IMR-90 (cell line): ENCODE measurements around the gene FAU.

Experiments
- CEBPB ChIP-seq: IDR thresholded peaks from 2 replicates; pipeline ENCODE4 v1.6.1; 2012; ENCODE audit warnings: low read depth, low read length, improper control_type of control experiment
- MAZ ChIP-seq: IDR thresholded peaks from 2 replicates; pipeline ENCODE4 v1.6.1; 2012; ENCODE audit warnings: low read depth, mild to moderate bottlenecking, low read length, improper control_type of control experiment, moderate library complexity, borderline replicate concordance
- NFE2L2 ChIP-seq: fragments of 150-350 bp; IDR thresholded peaks from 2 replicates; pipeline ENCODE4 v1.6.1; 2016; ENCODE audit warnings: low read depth, mild to moderate bottlenecking, low read length
- POLR2A ChIP-seq: IDR thresholded peaks from 2 replicates; pipeline ENCODE4 v1.6.1; 2012; ENCODE audit warnings: mild to moderate bottlenecking, low read depth, low read length
- RAD21 ChIP-seq: IDR thresholded peaks from 2 replicates; pipeline ENCODE4 v1.6.1; 2012; ENCODE audit warnings: low read length, improper control_type of control experiment
- RCOR1 ChIP-seq: IDR thresholded peaks from 2 replicates; pipeline ENCODE4 v1.6.1; 2012; ENCODE audit warnings: mild to moderate bottlenecking, low read length, improper control_type of control experiment; ENCODE audit not compliant: insufficient replicate concordance
- RFX5 ChIP-seq: IDR thresholded peaks from 2 replicates; pipeline ENCODE4 v1.8.0; 2012; ENCODE audit warnings: low read depth, mild to moderate bottlenecking, low read length, moderate library complexity
- SMC3 ChIP-seq: fragments of 150-350 bp; IDR thresholded peaks from 2 replicates; pipeline ENCODE4 v1.6.1; 2016; ENCODE audit warnings: low read depth, mild to moderate bottlenecking, antibody characterized with exemption, low read length, moderate library complexity
- TF ChIP-seq, protein P1 (sequence below): conservative IDR thresholded peaks from 2 replicates; pipeline ENCODE4 v1.5.1; 2012; ENCODE audit warnings: mild to moderate bottlenecking, low read depth, low read length, improper control_type of control experiment
- TF ChIP-seq, protein P2 (sequence below): fragments of 150-350 bp; IDR thresholded peaks from 2 replicates; pipeline ENCODE4 v1.6.1; 2017; ENCODE audit warnings: mild to moderate bottlenecking, antibody characterized with exemption, low read length, low read depth
- TF ChIP-seq, protein P3 (sequence below): fragments of 150-350 bp; IDR thresholded peaks from 2 replicates; pipeline ENCODE4 v1.6.1; 2016; ENCODE audit warnings: low read depth, mild to moderate bottlenecking, low read length, moderate library complexity, borderline replicate concordance

DNA sequence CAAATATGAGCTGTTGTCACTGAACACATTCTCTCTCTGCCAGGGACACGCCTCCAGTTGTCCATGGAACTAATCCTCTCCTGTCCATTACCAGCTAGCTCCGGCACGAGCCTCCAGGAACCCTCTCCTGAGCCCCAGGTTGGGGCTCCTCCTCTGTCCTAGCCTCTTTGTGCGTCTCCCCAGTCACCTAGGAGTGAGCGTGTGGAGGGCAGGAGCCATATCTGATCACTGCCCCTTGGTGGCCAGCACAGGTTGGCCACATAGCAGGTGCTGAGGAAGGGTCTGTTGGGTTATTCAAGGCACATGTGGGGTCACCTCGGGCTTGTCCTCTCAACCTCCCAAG is 9.9 kb upstream of the FAU start:
- TF ChIP-seq, protein P1, sequence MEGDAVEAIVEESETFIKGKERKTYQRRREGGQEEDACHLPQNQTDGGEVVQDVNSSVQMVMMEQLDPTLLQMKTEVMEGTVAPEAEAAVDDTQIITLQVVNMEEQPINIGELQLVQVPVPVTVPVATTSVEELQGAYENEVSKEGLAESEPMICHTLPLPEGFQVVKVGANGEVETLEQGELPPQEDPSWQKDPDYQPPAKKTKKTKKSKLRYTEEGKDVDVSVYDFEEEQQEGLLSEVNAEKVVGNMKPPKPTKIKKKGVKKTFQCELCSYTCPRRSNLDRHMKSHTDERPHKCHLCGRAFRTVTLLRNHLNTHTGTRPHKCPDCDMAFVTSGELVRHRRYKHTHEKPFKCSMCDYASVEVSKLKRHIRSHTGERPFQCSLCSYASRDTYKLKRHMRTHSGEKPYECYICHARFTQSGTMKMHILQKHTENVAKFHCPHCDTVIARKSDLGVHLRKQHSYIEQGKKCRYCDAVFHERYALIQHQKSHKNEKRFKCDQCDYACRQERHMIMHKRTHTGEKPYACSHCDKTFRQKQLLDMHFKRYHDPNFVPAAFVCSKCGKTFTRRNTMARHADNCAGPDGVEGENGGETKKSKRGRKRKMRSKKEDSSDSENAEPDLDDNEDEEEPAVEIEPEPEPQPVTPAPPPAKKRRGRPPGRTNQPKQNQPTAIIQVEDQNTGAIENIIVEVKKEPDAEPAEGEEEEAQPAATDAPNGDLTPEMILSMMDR: no peak
- TF ChIP-seq POLR2A: no peak
- no peak for TF ChIP-seq NFE2L2
- no peak for TF ChIP-seq CEBPB
- no peak for TF ChIP-seq SMC3
- TF ChIP-seq, protein P2, sequence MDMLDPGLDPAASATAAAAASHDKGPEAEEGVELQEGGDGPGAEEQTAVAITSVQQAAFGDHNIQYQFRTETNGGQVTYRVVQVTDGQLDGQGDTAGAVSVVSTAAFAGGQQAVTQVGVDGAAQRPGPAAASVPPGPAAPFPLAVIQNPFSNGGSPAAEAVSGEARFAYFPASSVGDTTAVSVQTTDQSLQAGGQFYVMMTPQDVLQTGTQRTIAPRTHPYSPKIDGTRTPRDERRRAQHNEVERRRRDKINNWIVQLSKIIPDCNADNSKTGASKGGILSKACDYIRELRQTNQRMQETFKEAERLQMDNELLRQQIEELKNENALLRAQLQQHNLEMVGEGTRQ: no peak
- no peak for TF ChIP-seq RAD21
- no peak for TF ChIP-seq RCOR1
- no peak for TF ChIP-seq RFX5
- no peak for TF ChIP-seq MAZ
- TF ChIP-seq, protein P3, sequence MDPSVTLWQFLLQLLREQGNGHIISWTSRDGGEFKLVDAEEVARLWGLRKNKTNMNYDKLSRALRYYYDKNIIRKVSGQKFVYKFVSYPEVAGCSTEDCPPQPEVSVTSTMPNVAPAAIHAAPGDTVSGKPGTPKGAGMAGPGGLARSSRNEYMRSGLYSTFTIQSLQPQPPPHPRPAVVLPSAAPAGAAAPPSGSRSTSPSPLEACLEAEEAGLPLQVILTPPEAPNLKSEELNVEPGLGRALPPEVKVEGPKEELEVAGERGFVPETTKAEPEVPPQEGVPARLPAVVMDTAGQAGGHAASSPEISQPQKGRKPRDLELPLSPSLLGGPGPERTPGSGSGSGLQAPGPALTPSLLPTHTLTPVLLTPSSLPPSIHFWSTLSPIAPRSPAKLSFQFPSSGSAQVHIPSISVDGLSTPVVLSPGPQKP: no peak
